ENCODE data around the gene ANXA10. TPM values are rescaled to one million over a fixed set of nuclear protein-coding genes. Genes with fewer than 3 reads are reported as not detected.

ANXA10 gene
- polyA plus RNA-seq, 1 donor (not counting 4 experiments of a cell fraction or from before 2014, with no cell fraction given): not detected

DNA sequence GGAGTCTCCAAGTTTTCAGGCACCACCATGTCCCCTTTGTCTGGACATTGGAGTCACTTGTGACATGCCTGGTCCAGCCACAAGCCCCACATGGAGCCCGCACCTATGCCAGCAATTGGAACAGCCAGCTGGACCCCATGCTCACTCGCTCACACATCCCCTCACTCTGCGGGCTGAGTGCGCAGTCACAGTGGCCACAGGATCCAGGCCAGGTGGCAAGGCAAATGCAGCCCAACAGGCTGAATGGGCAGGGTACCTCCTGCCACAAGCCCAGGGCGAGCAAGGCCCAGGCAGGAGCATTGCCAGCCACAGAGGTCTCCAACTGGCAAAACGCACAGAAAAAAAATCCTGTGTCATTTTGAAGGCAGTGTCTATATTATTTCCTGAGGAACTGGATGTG, 82.0 kb downstream of the ANXA10 start:
- dilution Hi-C loops (cut with MboI; ENCODE audit: extremely low pct_ligation_motif_present, low sequenced_read_pairs): no loop called here
- H3K27me3 ChIP-seq (ENCODE audit: control insufficient read depth, extremely low read depth, insufficient read depth, low read length): no peaks in the 10 kb centered on the region
- TF ChIP-seq, protein P1, sequence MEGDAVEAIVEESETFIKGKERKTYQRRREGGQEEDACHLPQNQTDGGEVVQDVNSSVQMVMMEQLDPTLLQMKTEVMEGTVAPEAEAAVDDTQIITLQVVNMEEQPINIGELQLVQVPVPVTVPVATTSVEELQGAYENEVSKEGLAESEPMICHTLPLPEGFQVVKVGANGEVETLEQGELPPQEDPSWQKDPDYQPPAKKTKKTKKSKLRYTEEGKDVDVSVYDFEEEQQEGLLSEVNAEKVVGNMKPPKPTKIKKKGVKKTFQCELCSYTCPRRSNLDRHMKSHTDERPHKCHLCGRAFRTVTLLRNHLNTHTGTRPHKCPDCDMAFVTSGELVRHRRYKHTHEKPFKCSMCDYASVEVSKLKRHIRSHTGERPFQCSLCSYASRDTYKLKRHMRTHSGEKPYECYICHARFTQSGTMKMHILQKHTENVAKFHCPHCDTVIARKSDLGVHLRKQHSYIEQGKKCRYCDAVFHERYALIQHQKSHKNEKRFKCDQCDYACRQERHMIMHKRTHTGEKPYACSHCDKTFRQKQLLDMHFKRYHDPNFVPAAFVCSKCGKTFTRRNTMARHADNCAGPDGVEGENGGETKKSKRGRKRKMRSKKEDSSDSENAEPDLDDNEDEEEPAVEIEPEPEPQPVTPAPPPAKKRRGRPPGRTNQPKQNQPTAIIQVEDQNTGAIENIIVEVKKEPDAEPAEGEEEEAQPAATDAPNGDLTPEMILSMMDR (optimal IDR thresholded peaks at IDR 0.05 in 1 of 3, IDR thresholded peaks at IDR 0.05 in 1 of 3, conservative IDR thresholded peaks at IDR 0.05 in 1 of 3; ENCODE audit: extremely low read depth in 1 of 3, insufficient read depth in 2 of 3, low read length in 3 of 3): no peak
- TF ChIP-seq EZH2 (IDR thresholded peaks at IDR 0.05; ENCODE audit: low read length): no peak
- H4K20me1 ChIP-seq (ENCODE audit: control insufficient read depth, extremely low read depth, insufficient read depth, low read length): no peaks in the 10 kb centered on the region
- DNase-seq (ENCODE audit: low read depth, low spot score): no peak
- no peaks in the 10 kb centered on the region for H3K79me2 ChIP-seq (ENCODE audit: control insufficient read depth, insufficient read depth, low read length)
- no peak overlapping the region for H3K9ac ChIP-seq (ENCODE audit: control insufficient read depth, extremely low read depth, insufficient read depth, low read length)
- no peaks in the 10 kb centered on the region for H3K4me1 ChIP-seq (ENCODE audit: control insufficient read depth, extremely low read depth, insufficient read depth, low read length)
- no peak overlapping the region for H3K4me3 ChIP-seq (ENCODE audit: control insufficient read depth in 2 of 3, extremely low read depth in 1 of 3, insufficient read depth in 2 of 3, low read depth in 1 of 3, low read length in 3 of 3)
- H2AFZ ChIP-seq (ENCODE audit: control insufficient read depth, low read length): no peak overlapping the region
- no peaks in the 10 kb centered on the region for H3K9me1 ChIP-seq (ENCODE audit: control insufficient read depth, extremely low read depth, insufficient read depth, low read length)
- H3K9me3 ChIP-seq (ENCODE audit: control insufficient read depth, low read depth, low read length): no peaks in the 10 kb centered on the region
- no peak for FAIRE-seq
- no peaks in the 10 kb centered on the region for H3K36me3 ChIP-seq (ENCODE audit: control insufficient read depth in 2 of 2, extremely low read depth in 1 of 2, insufficient read depth in 2 of 2, low read length in 2 of 2)
- H3K27ac ChIP-seq (ENCODE audit: control insufficient read depth, insufficient read depth, low read length): no peak overlapping the region
- H3K4me2 ChIP-seq (ENCODE audit: control insufficient read depth, extremely low read depth, insufficient read depth, low read depth, low read length): no peak overlapping the region

DNA sequence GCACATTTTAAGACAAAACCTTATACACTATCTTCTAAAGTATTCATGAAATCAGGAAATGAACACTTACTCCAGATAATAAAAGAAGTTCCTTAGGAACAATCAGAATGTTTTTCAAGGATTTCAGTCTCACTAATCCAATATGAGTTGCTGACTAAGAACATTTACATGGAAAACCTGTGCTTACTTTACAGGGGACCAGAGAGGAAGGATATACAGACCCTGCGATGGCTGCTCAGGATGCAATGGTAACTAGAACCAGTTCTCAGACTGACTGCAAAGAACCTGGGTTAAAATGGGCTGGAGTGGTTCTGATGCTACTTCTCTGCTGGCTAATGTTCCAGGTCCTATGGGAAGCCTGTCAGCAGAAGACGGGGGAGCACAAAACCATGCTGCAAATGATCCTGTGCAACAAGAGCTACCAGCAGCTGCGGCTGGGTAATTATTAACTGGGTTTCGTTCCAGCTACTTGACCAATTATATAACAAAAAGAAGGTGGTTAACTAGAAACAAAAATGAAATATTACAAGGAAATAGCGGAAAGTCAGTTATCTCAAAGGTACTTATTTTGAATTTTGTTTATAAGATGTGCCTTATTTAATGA, 85.3 kb downstream of the ANXA10 start:
- H3K4me2 ChIP-seq (ENCODE audit: control insufficient read depth, extremely low read depth, insufficient read depth, low read depth, low read length): no peak overlapping the region
- H3K9me1 ChIP-seq (ENCODE audit: control insufficient read depth, extremely low read depth, insufficient read depth, low read length): no peaks in the 10 kb centered on the region
- H3K27ac ChIP-seq (ENCODE audit: control insufficient read depth, insufficient read depth, low read length): no peak overlapping the region
- no peaks in the 10 kb centered on the region for H3K79me2 ChIP-seq (ENCODE audit: control insufficient read depth, insufficient read depth, low read length)
- H3K27me3 ChIP-seq (ENCODE audit: control insufficient read depth, extremely low read depth, insufficient read depth, low read length): no peaks in the 10 kb centered on the region
- no peaks in the 10 kb centered on the region for H3K36me3 ChIP-seq (ENCODE audit: control insufficient read depth in 2 of 2, extremely low read depth in 1 of 2, insufficient read depth in 2 of 2, low read length in 2 of 2)
- no peak overlapping the region for H3K9ac ChIP-seq (ENCODE audit: control insufficient read depth, extremely low read depth, insufficient read depth, low read length)
- H3K9me3 ChIP-seq (ENCODE audit: control insufficient read depth, low read depth, low read length): no peaks in the 10 kb centered on the region
- dilution Hi-C loops (cut with MboI; ENCODE audit: extremely low pct_ligation_motif_present, low sequenced_read_pairs): no loop called here
- no peaks in the 10 kb centered on the region for H4K20me1 ChIP-seq (ENCODE audit: control insufficient read depth, extremely low read depth, insufficient read depth, low read length)
- no peak for FAIRE-seq
- no peak overlapping the region for H3K4me3 ChIP-seq (ENCODE audit: control insufficient read depth in 2 of 3, extremely low read depth in 1 of 3, insufficient read depth in 2 of 3, low read depth in 1 of 3, low read length in 3 of 3)
- no peak overlapping the region for H2AFZ ChIP-seq (ENCODE audit: control insufficient read depth, low read length)
- TF ChIP-seq, protein P1 (optimal IDR thresholded peaks at IDR 0.05 in 1 of 3, IDR thresholded peaks at IDR 0.05 in 1 of 3, conservative IDR thresholded peaks at IDR 0.05 in 1 of 3; ENCODE audit: extremely low read depth in 1 of 3, insufficient read depth in 2 of 3, low read length in 3 of 3): no peak
- TF ChIP-seq EZH2 (IDR thresholded peaks at IDR 0.05; ENCODE audit: low read length): no peak
- no peaks in the 10 kb centered on the region for H3K4me1 ChIP-seq (ENCODE audit: control insufficient read depth, extremely low read depth, insufficient read depth, low read length)
- DNase-seq (ENCODE audit: low read depth, low spot score): no peak
